SU-DHL-6 (cell line): ENCODE measurements around the gene SLC7A10.

Experiments
- CTCF ChIP-seq: fragments of 200-600 bp; sonication (generic); IDR thresholded peaks from one replicate; pipeline ENCODE4 v1.5.1; 2017; ENCODE audit warnings: antibody characterized with exemption, mild to moderate bottlenecking, low read length, moderate library complexity; ENCODE audit not compliant: insufficient read depth, poor library complexity, severe bottlenecking
- EZH2phosphoT487 ChIP-seq: fragments of 200-600 bp; sonication (generic), shearing (Covaris generic); conservative IDR thresholded peaks from 2 replicates; pipeline ENCODE4 v1.6.1; 2018; ENCODE audit warnings: mild to moderate bottlenecking, antibody characterized with exemption, low read length, moderate library complexity, mixed read lengths

GRCh38 chr19:33241091-33241529 lies 15.5 kb upstream of the SLC7A10 start:
- TF ChIP-seq CTCF = no peak
- TF ChIP-seq EZH2phosphoT487 = no peak
